ENCODE results near the gene CHRNA7. TPM values are rescaled to one million over a fixed set of nuclear protein-coding genes. Genes with fewer than 3 reads are reported as not detected.

Gene CHRNA7
- total and polyA plus RNA-seq, 2 of the 8 experiments (the other 6 are each of a cell fraction or from before 2014, with no cell fraction given), result 7.5 to 11.0 TPM

DNA sequence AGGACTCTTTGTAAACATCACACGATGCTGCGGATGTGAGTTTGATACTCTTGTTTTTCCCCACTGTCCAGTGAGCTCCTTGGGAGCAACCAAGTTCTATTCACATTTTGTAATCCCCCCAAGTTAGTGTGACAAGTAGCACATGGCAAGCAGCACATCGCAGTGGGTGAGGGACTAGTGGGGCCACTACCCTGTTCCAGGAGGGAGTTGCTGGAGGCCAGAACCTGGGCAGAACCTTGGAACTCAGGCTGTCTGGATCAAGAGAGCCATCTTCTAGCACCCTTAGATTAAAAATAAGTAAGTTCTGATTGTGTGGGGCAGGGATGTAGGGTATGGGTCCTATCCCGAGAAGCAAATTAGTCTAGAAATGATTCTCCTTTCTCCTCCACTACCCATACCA is 91.7 kb downstream of the CHRNA7 start (continued):
- no peak for TF ChIP-seq CBX8 (IDR thresholded peaks at IDR 0.05; ENCODE audit: borderline replicate concordance, low read depth, low read length)
- no peak for TF ChIP-seq YY1 (IDR thresholded peaks at IDR 0.05; ENCODE audit: low read depth, low read length)

All from H1 (cell line).